Large intestine (tissue), 3 donors: Measurements from ENCODE around the gene POLR3A. TPM values are rescaled to one million over a fixed set of nuclear protein-coding genes. Genes with fewer than 3 reads are reported as not detected.

ENCODE experiments used
- DNase-seq, 2 donors: peaks; one replicate each; pipeline versions ENCODE4 v3.0.0 to v3.0.0-alpha.2; 2013
- H3K27ac ChIP-seq: one replicate; pipeline ENCODE4 v1.5.1; 2013; ENCODE audit warnings: low read length
- H3K27me3 ChIP-seq: 2 replicates; pipeline ENCODE4 v1.6.1; 2013; ENCODE audit warnings: low read length; ENCODE audit not compliant: control insufficient read depth, insufficient read depth
- H3K36me3 ChIP-seq: 2 replicates; pipeline ENCODE4 v1.6.1; 2013; ENCODE audit warnings: low read length; ENCODE audit not compliant: control insufficient read depth, insufficient read depth
- H3K4me1 ChIP-seq: one replicate; pipeline ENCODE4 v1.6.1; 2013; ENCODE audit warnings: low read length; ENCODE audit not compliant: control insufficient read depth, insufficient read depth
- H3K4me3 ChIP-seq: one replicate; pipeline ENCODE4 v1.5.1; 2013; ENCODE audit warnings: low read length
- H3K9me3 ChIP-seq: one replicate; pipeline ENCODE4 v1.6.1; 2013; ENCODE audit warnings: mild to moderate bottlenecking, low read depth, low read length, moderate library complexity; ENCODE audit not compliant: control insufficient read depth
- WGBS: methylation state at CpG from one replicate; pipeline ENCODE4 v1.1.5; 2013; ENCODE audit warnings: low lambda C conversion rate; ENCODE audit not compliant: insufficient coverage; 5-methylcytosine and 5-hydroxymethylcytosine counted together
- polyA plus RNA-seq: library from polyadenylated mRNA; unstranded; fragments of 120-200 nt; gene quantifications from one replicate; pipeline ENCODE4 v1.2.1, GENCODE V29; 2013

POLR3A gene
- polyA plus RNA-seq, 1 donor: 14.1 TPM

DNA sequence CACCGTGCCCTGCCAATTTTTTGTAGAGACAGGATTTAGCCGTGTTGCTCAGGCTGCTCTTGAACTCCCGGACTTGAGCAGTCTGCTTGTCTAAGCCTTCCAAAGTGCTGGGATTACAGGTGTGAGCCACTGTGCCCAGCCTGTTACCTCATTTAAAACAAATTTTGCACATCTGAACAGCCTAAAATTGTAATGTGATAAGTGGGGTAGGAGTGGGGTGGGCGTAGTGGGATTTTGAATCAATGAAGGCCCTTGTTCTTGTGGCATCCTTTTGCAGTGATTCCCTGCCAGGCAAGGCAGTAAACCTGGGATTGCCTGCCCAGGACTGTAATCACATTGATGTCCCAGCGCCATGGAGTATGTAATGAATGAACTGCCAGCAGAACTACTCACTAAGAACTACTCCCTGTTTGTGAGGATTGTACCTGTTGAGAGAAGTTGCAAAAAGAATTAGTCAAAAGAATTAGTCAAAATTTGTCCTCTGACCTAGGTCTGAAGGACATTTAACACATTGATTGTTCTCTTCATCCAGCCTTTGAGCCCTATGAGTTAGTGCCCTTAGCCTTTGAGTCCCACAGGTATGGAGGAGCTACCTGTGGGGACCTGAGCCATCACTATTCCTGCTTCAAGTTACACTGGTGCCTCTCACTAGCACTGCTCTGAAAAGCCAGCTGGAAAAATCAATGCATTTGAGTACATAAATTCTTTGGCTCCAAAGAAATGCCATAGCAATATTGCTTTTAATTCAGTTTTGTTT, 9.7 kb upstream of the POLR3A start:
- no peaks in the 10 kb centered on the region for H3K9me3 ChIP-seq
- DNase-seq: no peak
- no peak overlapping the region for H3K27ac ChIP-seq
- H3K4me3 ChIP-seq: no peak overlapping the region
- peaks cover 22% of the 10 kb centered on the region for H3K4me1 ChIP-seq
- H3K36me3 ChIP-seq: peaks cover 74% of the 10 kb centered on the region
- no CpG with 5 or more reads among the region's 5 CpGs for WGBS
- no peaks in the 10 kb centered on the region for H3K27me3 ChIP-seq

GRCh38 chr10:78038105-78038504, 8.8 kb upstream of the POLR3A start:
- H3K4me3 ChIP-seq: no peak overlapping the region
- H3K4me1 ChIP-seq: peaks cover 22% of the 10 kb centered on the region
- no peaks in the 10 kb centered on the region for H3K9me3 ChIP-seq
- 100% methylated on average over 1 of the region's 2 CpGs for WGBS
- DNase-seq: no peak
- H3K36me3 ChIP-seq: peaks cover 74% of the 10 kb centered on the region
- H3K27ac ChIP-seq: no peak overlapping the region
- no peaks in the 10 kb centered on the region for H3K27me3 ChIP-seq

DNA sequence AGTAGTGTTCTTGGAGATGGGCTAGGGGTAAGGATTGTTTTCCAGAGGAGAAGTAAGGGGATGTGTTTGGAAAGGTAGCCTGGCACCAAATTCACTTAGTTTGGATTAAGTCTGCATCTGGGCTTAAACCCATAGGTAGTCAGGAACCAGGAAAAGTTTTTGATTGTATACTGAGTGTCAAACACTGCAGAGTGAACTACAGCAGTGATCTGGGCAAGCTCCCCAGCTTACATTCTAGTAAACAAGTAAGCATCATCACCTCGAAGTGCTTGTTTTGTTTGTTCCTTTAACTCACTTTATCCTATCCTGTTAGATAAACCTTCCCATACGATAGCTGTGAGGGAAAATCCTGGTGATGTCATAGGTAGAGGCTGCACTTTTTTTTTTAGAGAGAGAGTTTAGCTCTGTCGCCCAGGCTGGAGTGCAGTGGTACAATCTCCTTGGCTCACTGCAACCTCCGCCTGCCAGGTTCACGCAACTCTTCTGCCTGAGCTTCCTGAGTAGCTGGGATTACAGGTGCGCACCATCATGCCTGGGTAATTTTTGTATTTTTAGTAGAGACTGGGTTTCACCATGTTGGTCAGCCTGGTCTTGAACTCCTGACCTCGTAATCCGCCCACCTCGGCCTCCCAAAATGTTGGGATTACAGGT, 6.7 kb upstream of the POLR3A start:
- Histone ChIP-seq H3K4me1 (peaks cover 22% of the 10 kb centered on the region), H3K9me3 (no peaks in the 10 kb centered on the region), H3K27ac (no peak overlapping the region), H3K36me3 (peaks cover 56% of the 10 kb centered on the region), H3K27me3 (no peaks in the 10 kb centered on the region), H3K4me3 (no peak overlapping the region)
- no CpG with 5 or more reads among the region's 9 CpGs for WGBS
- no peak for DNase-seq

- Histone ChIP-seq H3K4me1 (peaks cover 19% of the 10 kb centered on the region), H3K36me3 (peaks cover 50% of the 10 kb centered on the region)
Observed at GRCh38 chr10:78035437-78035836, 6.1 kb upstream of the POLR3A start.

DNA sequence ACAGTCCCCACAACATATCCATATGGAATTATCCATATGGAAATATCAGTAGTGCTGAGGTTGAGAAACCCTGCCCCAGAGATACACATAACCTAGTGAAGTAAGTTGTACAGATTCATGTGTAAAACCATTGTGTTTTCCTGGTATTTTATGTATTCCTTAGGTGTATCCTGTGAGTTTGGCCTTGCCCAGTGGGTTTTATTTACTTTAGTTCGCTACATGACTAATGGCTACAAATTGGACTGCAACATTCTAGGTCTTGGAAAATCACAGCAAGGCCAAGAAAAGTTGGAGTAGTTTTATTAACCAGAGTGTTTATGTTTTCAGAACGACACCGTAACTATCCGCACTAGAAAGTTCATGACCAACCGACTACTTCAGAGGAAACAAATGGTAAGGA, 5.7 kb upstream of the POLR3A start:
- no peak for DNase-seq
- no peaks in the 10 kb centered on the region for H3K9me3 ChIP-seq
- peaks cover 48% of the 10 kb centered on the region for H3K36me3 ChIP-seq
- H3K27ac ChIP-seq: no peak overlapping the region
- 33% methylated on average over 1 of the region's 5 CpGs for WGBS
- peaks cover 19% of the 10 kb centered on the region for H3K4me1 ChIP-seq
- peak overlapping the region; percentile 93 for H3K4me3 ChIP-seq
- H3K27me3 ChIP-seq: no peaks in the 10 kb centered on the region

More at GRCh38 chr10:78035437-78035836, 6.1 kb upstream of the POLR3A start:
- Histone ChIP-seq H3K4me3 (no peak overlapping the region), H3K27me3 (no peaks in the 10 kb centered on the region), H3K9me3 (no peaks in the 10 kb centered on the region), H3K27ac (no peak overlapping the region)
- no peak for DNase-seq
- WGBS: 100% methylated on average over 1 of the region's 5 CpGs

DNA sequence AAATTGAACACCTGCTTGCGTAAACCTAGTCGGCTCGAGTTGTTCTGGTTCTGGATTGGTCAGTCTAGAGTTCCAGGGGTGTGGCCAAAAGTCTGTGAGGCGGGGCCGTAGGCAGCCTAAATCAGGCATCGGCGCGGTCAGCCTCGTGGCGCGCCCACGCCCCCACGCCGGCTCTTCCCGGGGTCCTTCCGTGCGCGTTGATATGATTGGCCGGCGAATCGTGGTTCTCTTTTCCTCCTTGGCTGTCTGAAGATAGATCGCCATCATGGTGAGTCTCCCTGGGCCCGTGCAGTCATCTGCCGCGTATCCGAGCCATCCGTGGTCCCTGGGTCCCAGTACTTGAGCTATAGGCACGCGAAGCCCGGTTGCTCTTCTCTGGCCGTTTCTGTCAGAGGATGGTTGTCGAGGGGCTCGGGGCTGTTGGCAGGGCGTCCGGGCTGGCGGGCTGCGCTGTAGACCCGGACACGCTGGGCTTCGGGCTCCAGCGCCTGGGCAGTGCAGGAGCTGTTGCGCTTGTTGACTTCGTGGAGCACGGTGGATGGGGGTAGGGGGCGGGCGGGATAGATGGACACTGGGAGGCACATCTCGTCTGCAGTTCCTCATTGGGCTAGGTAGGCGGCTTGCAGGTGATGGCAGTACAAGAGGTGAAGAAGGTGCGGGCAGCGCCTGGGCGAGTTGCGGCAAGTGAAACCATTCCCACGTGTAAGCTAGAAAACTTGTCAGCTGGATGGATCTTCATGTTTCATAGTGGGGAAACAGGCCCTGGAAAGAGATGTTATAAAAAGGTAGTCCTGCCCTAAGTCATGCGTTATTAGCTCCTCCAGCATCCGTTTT, 4.5 kb upstream of the POLR3A start, which contains the start of gene RPS24:
Gene RPS24, plus strand, starts transcription at position 227 of the 834 bp plus-strand sequence. Its CDS starts 39 bp downstream, at position 266.
- H3K4me3 ChIP-seq: peak within 1 kb of the TSS; percentile 93
- peak; percentile 97 to 98 for DNase-seq
- H3K36me3 ChIP-seq: peaks cover 37% of the 10 kb centered on the region
- H3K27ac ChIP-seq: peak within 1 kb of the TSS; percentile 64
- peaks cover 19% of the 10 kb centered on the region for H3K4me1 ChIP-seq
- H3K9me3 ChIP-seq: no peaks in the 10 kb centered on the region
- no peaks in the 10 kb centered on the region for H3K27me3 ChIP-seq
- WGBS: no CpG with 5 or more reads among the region's 55 CpGs

DNA sequence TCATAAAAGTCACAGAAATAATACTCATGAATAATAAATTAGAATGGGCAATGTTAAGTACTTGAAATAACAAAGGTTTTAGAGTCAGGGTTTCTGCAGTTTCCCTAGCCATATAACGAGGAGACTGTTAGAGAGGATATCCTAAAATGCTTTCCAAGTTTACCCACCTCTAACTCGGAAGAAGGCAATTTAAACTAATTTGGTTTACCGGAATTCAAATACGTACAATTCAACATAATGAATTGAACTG, 4.0 kb upstream of the POLR3A start:
- peaks cover 19% of the 10 kb centered on the region for H3K4me1 ChIP-seq
- WGBS: 0% methylated on average over 2 of the region's 4 CpGs
- H3K36me3 ChIP-seq: peaks cover 31% of the 10 kb centered on the region
- H3K27me3 ChIP-seq: no peaks in the 10 kb centered on the region
- no peaks in the 10 kb centered on the region for H3K9me3 ChIP-seq
- peak overlapping the region; percentile 57 for H3K27ac ChIP-seq
- H3K4me3 ChIP-seq: peak overlapping the region; percentile 93
- DNase-seq: no peak

DNA sequence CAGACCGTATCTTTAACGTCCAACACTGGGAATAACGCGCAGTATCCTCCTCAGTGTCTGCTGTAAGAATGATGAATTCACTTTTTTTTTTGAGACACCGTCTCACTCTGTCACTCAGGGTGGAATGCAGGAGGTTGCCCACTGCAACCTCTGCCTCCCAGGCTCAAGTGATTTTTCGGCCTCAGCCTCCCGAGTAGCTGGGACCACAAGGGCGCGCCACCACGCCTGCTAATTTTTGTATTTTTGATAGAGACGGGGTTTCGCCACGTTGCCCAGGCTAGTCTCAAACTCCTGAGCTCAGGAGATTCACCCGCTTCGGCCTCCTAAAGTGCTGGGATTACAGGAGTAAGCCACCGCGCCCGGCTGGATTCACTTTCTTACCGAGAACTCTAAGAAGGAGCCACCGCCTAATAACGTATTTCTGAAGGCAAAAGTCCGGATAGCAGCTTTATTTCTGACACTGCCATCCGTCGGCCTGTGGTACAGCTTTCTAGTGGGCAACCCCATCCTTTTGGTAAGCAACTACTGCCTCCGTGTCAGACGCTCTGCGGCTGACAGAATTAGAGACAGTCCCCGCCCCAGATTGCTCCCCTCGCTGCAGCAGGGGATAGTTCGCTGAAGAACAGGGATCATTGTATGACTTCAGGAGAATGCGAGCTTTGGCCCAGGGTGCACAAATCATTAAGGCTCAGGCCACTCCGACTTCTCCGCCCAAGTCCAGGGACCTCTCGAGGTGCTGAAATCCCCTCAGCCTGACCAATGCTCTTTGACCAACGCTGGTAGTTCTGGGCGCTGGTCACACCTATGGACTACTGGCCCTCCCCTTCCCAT, 662 bp downstream of the POLR3A start:
- peak; percentile 33 to 71 for DNase-seq

DNA sequence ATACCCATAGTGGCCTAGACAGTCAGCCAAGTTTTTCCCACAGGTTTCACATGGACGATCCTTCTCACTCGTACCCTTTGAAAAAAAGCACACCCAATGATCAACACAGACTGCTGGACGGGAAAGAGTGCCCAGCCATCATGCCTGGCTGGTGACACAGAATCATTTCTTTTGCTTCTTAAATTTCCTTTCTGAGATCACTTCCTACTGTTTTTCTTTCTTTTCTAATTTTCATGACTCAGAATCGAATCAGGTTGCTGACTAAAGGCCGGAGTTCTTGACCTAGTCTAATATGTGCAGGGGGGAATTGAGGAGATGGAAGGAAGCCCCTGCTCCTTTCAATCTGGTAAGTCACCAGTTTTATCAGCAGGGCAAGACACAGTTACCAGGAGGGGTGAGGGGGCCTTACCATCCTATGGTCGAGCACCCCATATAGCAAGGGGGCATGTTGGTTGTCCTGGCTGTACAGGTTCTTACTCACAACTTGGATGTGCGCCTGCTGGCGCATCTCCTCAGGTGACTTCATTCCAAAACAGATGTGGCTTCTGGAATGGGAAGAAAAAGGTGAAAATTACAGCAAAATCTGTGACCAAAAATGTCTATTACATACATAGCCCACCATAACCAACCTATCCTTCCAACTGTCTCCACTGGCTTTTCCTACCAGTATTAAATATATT, 3.5 kb downstream of the POLR3A start:
- Histone ChIP-seq H3K27me3 (no peaks in the 10 kb centered on the region), H3K4me3 (no peak overlapping the region), H3K36me3 (peaks cover 55% of the 10 kb centered on the region), H3K4me1 (no peaks in the 10 kb centered on the region), H3K9me3 (no peaks in the 10 kb centered on the region), H3K27ac (no peak overlapping the region)
- no CpG with 5 or more reads among the region's 8 CpGs for WGBS
- no peak for DNase-seq

More for the DNA sequence above, 662 bp downstream of the POLR3A start:
- peak overlapping the region; percentile 68 for H3K27ac ChIP-seq
- H3K27me3 ChIP-seq: no peaks in the 10 kb centered on the region
- H3K9me3 ChIP-seq: no peaks in the 10 kb centered on the region
- WGBS: no CpG with 5 or more reads among the region's 36 CpGs
- H3K4me3 ChIP-seq: peak overlapping the region; percentile 84
- H3K36me3 ChIP-seq: peaks cover 28% of the 10 kb centered on the region
- H3K4me1 ChIP-seq: no peaks in the 10 kb centered on the region
